Mononuclear cell (primary cell): Measurements from ENCODE around the gene TMEM63A. TPM values are rescaled to one million over a fixed set of nuclear protein-coding genes. Genes with fewer than 3 reads are reported as not detected.
"Not testable (repeated sequence)": the region's sequence is repeated elsewhere in the genome, so short reads cannot be mapped to it uniquely, and the experiment has no call there.

ENCODE experiments used
- H3K27me3 ChIP-seq: 2 replicates; pipeline ENCODE4 v1.6.0; 2011; ENCODE audit warnings: low read length, control low read depth; ENCODE audit not compliant: insufficient read depth
- H3K4me1 ChIP-seq: 2 replicates; pipeline ENCODE4 v1.5.1; 2011; ENCODE audit warnings: mild to moderate bottlenecking, low read length, control low read depth; ENCODE audit not compliant: insufficient read depth
- H3K4me3 ChIP-seq: 2 replicates; pipeline ENCODE4 v1.5.1; 2011; ENCODE audit warnings: mild to moderate bottlenecking, low read length, moderate library complexity
- H3K9me3 ChIP-seq: 2 replicates; pipeline ENCODE4 v1.5.1; 2011; ENCODE audit warnings: low read depth, mild to moderate bottlenecking, control low read depth, low read length
- total RNA-seq: library from RNA; depleted of rRNA; stranded (reverse); fragments of >200 nt; gene quantifications from one replicate; pipeline ENCODE4 v1.2.3, GENCODE V29; 2012

The TMEM63A gene
- total RNA-seq, 1 donor, result 56.0 TPM

- H3K27me3 ChIP-seq, result no peaks in the 10 kb centered on the region
- H3K9me3 ChIP-seq, result no peaks in the 10 kb centered on the region
- no peak overlapping the region for H3K4me3 ChIP-seq
- H3K4me1 ChIP-seq, result peaks cover 3% of the 10 kb centered on the region
Measured at GRCh38 chr1:225838793-225839192, 43.4 kb downstream of the TMEM63A start.

- H3K4me3 ChIP-seq, H3K27me3 ChIP-seq, H3K9me3 ChIP-seq, H3K4me1 ChIP-seq: not testable (repeated sequence)
Measured at GRCh38 chr1:225836296-225836695, 45.9 kb downstream of the TMEM63A start.

DNA sequence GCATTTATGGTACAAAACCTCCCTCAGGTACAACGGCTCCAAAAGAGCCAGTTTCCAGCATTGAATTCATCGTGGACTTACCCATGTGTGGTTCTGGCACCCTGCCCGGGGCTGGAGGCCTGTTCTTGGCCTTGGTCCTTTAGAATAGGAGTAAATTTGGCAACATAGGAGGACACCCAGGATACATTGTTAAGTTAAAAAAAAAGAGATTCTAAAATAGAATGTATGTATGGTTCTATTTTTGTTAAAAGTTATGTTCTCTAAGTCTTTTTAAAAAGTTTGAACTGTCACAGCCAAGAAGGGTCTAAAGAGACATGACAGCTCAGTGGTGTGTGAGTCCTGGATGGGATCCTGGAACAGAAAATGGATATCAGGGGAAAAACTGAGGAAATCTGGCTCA, 46.3 kb downstream of the TMEM63A start:
- no peaks in the 10 kb centered on the region for H3K27me3 ChIP-seq
- peaks cover 3% of the 10 kb centered on the region for H3K4me1 ChIP-seq
- no peaks in the 10 kb centered on the region for H3K9me3 ChIP-seq
- no peak overlapping the region for H3K4me3 ChIP-seq

DNA sequence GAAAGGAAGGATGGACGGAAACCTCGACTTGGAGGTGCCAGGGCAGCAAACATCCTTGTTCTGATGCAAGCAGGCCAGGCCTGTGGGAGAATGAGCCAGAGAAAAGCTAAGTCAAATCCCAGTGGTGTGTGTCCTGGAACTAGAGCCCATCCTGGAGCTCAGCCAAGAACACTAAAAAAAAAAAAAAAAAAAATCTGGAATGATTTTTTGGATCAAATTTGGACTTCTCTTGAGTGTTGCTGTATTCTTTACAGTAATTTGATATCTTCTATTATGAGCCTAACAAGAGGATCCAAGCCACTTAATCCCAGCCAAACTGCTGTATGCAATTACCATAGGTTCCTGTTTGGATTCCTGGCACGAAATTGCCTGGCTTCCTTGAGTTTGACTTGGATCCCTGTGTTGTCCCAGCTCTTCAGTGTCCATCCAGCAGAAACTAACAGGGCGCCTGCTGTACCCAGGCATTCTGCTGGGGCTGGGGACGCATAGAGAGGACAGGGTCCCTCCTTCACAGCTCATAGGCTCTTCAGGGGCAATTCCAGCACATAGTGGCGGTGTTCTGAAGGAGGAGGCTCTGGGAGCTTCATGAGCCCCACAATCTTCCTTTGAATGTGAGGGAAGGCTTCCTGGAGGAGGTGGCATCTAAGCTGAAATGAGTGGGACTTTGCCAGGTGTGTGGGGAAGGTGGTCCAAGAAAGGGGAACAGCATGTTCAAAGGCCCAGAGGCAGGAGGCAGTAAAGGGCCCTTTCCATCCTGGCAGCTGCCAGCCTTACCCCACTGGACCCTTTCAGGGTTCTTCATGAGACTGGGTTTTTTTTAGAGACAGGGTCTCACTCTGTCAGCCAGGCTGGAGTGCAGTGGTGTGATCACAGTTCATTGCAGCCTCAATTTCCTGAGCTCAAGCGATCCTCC, 47.5 kb downstream of the TMEM63A start:
- H3K9me3 ChIP-seq, result no peaks in the 10 kb centered on the region
- H3K27me3 ChIP-seq, result no peaks in the 10 kb centered on the region
- no peak overlapping the region for H3K4me3 ChIP-seq
- no peaks in the 10 kb centered on the region for H3K4me1 ChIP-seq

- Histone ChIP-seq H3K4me1 (no peaks in the 10 kb centered on the region), H3K27me3 (no peaks in the 10 kb centered on the region), H3K9me3 (no peaks in the 10 kb centered on the region), H3K4me3 (no peak overlapping the region)
Measured at GRCh38 chr1:225830841-225831240, 51.3 kb downstream of the TMEM63A start.

GRCh38 chr1:225828706-225829345, 53.4 kb downstream of the TMEM63A start:
- H3K9me3 ChIP-seq, result no peaks in the 10 kb centered on the region
- no peak overlapping the region for H3K4me3 ChIP-seq
- no peaks in the 10 kb centered on the region for H3K4me1 ChIP-seq
- no peaks in the 10 kb centered on the region for H3K27me3 ChIP-seq

- Histone ChIP-seq H3K4me3 (no peak overlapping the region), H3K4me1 (no peaks in the 10 kb centered on the region), H3K9me3 (no peaks in the 10 kb centered on the region), H3K27me3 (no peaks in the 10 kb centered on the region)
Measured at GRCh38 chr1:225827076-225827475, 55.1 kb downstream of the TMEM63A start.

- H3K9me3 ChIP-seq, result no peaks in the 10 kb centered on the region
- H3K4me1 ChIP-seq, result no peaks in the 10 kb centered on the region
- no peaks in the 10 kb centered on the region for H3K27me3 ChIP-seq
- no peak overlapping the region for H3K4me3 ChIP-seq
Measured at GRCh38 chr1:225825607-225826007, 56.6 kb downstream of the TMEM63A start.

GRCh38 chr1:225825078-225825477, 57.1 kb downstream of the TMEM63A start:
- Histone ChIP-seq H3K9me3 (no peaks in the 10 kb centered on the region), H3K4me1 (no peaks in the 10 kb centered on the region), H3K27me3 (no peaks in the 10 kb centered on the region), H3K4me3 (no peak overlapping the region)

- Histone ChIP-seq H3K4me3 (no peak overlapping the region), H3K27me3 (no peaks in the 10 kb centered on the region), H3K9me3 (no peaks in the 10 kb centered on the region), H3K4me1 (no peaks in the 10 kb centered on the region)
Measured at GRCh38 chr1:225824533-225824941, 57.6 kb downstream of the TMEM63A start.

DNA sequence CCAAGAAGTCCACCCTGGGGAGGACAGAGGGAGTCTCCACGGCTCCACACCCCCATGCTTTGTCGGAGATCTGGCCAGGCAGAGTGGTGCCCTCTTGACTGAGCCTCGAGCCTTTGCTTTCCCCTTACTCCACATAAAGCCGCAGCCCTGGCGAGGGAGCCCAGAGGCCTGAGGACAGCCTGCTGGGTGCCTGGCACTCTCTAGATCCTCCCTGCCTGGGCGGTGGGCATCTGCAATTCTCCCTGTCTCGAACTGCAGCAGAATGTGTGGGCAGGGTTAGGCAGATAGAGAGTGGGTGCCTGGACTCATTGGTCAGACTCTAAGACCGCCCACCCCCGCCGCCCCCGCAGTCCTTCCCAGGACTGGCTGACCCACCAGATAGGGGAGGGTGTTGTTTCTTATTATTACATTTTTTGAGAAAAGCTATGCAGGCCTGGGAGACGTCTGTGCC, 58.3 kb downstream of the TMEM63A start:
- Histone ChIP-seq H3K27me3 (no peaks in the 10 kb centered on the region), H3K4me1 (no peaks in the 10 kb centered on the region), H3K4me3 (no peak overlapping the region), H3K9me3 (no peaks in the 10 kb centered on the region)

- no peaks in the 10 kb centered on the region for H3K9me3 ChIP-seq
- no peaks in the 10 kb centered on the region for H3K27me3 ChIP-seq
- H3K4me3 ChIP-seq, result no peak overlapping the region
- peaks cover 2% of the 10 kb centered on the region for H3K4me1 ChIP-seq
Measured at GRCh38 chr1:225822655-225823403, 59.4 kb downstream of the TMEM63A start.

DNA sequence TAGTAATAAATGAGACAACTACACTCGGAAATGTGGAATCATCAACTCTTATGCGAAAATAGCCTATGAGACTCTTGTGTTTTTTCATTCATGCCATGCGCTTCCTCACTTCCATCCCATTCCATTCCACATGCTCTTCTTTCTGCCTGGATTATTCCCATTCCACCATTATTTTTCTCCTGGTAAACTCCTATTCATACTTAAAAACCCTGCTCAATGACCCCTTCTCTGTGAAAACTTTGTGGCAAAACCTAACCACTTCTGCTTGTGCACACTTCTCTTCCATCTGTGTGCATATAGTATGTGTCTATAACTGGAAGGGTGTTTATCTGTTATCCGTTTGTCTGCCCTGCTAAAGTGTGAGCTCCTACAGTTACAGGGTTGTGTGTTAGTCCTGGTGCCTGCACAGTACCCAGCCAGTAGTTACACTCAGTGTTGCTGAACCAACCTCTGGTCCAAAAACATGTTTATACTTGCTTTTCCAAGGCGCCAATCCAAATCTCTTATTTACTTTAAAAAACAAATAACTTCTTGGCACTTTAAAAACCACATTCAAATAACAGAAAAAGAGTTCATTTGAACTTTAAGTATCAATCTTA, 61.6 kb downstream of the TMEM63A start:
- Histone ChIP-seq H3K27me3 (no peaks in the 10 kb centered on the region), H3K4me1 (peaks cover 7% of the 10 kb centered on the region), H3K9me3 (no peaks in the 10 kb centered on the region), H3K4me3 (no peak overlapping the region)

DNA sequence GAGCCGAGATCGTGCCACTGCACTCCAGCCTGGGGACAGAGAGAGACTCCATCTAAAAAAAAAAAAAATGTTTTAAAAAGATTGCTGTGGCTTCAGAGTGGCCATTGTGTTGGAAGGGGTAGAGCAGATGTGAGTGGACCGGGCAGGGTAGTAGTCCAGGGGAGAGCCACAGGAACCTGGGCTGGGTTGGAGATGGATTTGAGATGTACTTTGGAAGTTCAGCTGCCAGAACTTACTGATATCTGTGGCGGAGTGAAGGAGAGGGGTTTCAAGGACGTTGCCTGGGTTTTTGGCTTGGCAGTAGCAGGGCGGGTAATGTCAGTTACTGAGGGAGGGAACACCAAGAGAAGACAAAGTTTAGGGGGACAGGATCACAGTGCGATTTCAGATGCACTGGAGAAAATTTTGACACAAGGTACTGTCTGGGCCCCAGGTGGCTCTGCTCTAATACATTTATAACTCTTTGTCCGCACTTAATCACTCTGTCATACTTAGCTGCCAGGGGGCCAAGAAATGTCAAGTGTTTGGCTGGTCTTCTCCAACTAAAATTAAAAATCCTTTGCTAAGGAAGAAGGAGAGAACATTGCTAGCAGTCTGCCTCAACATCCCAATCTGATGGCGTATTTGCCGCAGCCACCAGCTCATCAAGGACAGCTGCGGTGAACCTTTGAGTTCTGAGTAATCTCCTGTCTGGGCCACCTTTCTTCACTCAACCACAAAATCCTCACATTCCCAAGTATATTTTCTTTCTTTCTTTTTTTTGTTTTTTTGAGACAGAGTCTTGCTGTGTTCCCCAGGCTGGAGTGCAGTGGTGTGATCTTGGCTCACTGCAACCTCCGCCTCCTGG, 62.6 kb downstream of the TMEM63A start:
- Histone ChIP-seq H3K9me3 (no peaks in the 10 kb centered on the region), H3K4me1 (peaks cover 7% of the 10 kb centered on the region), H3K27me3 (no peaks in the 10 kb centered on the region), H3K4me3 (no peak overlapping the region)
